HK-2 (cell line): Measurements from ENCODE around the gene MED15.
"Not testable (repeated sequence)": the region's sequence is repeated elsewhere in the genome, so short reads cannot be mapped to it uniquely, and the experiment has no call there.

Experiments
- DNase-seq: peaks from one replicate; pipeline ENCODE4 v3.0.0-alpha.2; 2018; ENCODE audit not compliant: unreplicated experiment

MED15 gene

GRCh38 chr22:20483771-20484170 is 23.6 kb upstream of the MED15 start:
- no peak for DNase-seq

- no peak for DNase-seq
Measured at GRCh38 chr22:20484948-20485683, 22.3 kb upstream of the MED15 start.

GRCh38 chr22:20486229-20486628 is 21.2 kb upstream of the MED15 start:
- DNase-seq, result no peak

GRCh38 chr22:20487715-20488114 is 19.7 kb upstream of the MED15 start:
- DNase-seq, result no peak

GRCh38 chr22:20488946-20489345 is 18.5 kb upstream of the MED15 start:
- DNase-seq, result no peak

- no peak for DNase-seq
Measured at GRCh38 chr22:20490183-20490940, 17.0 kb upstream of the MED15 start.

- DNase-seq, result no peak
Measured at GRCh38 chr22:20490941-20491307, 16.5 kb upstream of the MED15 start.

GRCh38 chr22:20491346-20491745 is 16.1 kb upstream of the MED15 start:
- DNase-seq, result no peak

- peak; percentile 64 for DNase-seq
Measured at GRCh38 chr22:20494978-20495860, 12.2 kb upstream of the MED15 start, which contains the start of gene KLHL22. Gene KLHL22, minus strand, starts transcription at chr22:20495795. Its CDS starts 6,584 bp downstream, at chr22:20489211.

- DNase-seq, result peak; percentile 87
Measured at GRCh38 chr22:20495861-20496681, 11.3 kb upstream of the MED15 start.

- DNase-seq, result no peak
Measured at GRCh38 chr22:20497426-20497825, 10.0 kb upstream of the MED15 start.

- DNase-seq, result no peak
Measured at GRCh38 chr22:20498913-20499312, 8.5 kb upstream of the MED15 start.

- no peak for DNase-seq
Measured at GRCh38 chr22:20499769-20500168, 7.6 kb upstream of the MED15 start.

- peak; percentile 22 for DNase-seq
Measured at GRCh38 chr22:20503816-20504215, 3.6 kb upstream of the MED15 start.

- peak; percentile 56 for DNase-seq
Measured at GRCh38 chr22:20504293-20504922, 3.0 kb upstream of the MED15 start.

GRCh38 chr22:20506543-20507252 is 712 bp upstream of the MED15 start:
- no peak for DNase-seq

GRCh38 chr22:20508067-20508755 is 801 bp downstream of the MED15 start:
- not testable (repeated sequence) for DNase-seq

GRCh38 chr22:20508815-20509271 is 1.4 kb downstream of the MED15 start:
- DNase-seq, result peak; percentile 20

GRCh38 chr22:20509344-20510047 is 2.1 kb downstream of the MED15 start:
- peak; percentile 77 for DNase-seq
